GM12878 (cell line): Measurements from ENCODE around the gene SEPTIN11. TPM values are rescaled to one million over a fixed set of nuclear protein-coding genes. Genes with fewer than 3 reads are reported as not detected.
A peak's percentile ranks its signal among the peaks of the same experiment; 100 is the strongest.

Source experiments
- ATAC-seq: fragments of 200-7000 bp; cut with Tn5 transposase; 3 replicates; pipeline ENCODE4 v1.9.1; 2020; ENCODE audit warnings: mild to moderate bottlenecking, moderate library complexity
- BruUV-seq: library from RNA; stranded (reverse); fragments of 400-500 nt; replicated peaks from 2 replicates; lab custom pipeline; 2021; lab: Mats Ljungman, UMichigan
- CTCF ChIA-PET: fragments of 300-600 bp; sonication (Branson Sonifier 250); formaldehyde crosslinking; extraction: SDS; loops from one replicate; lab custom pipeline; 2021; ENCODE audit warnings: inconsistent platforms; lab: Yijun Ruan, JAX
- POLR2A ChIA-PET: fragments of 350-600 bp; formaldehyde crosslinking; extraction: SDS; loops from one replicate; lab custom pipeline; 2021; ENCODE audit warnings: inconsistent platforms; lab: Charles Lee
- RAD21 ChIA-PET: fragments of 300-600 bp; sonication (Branson Sonifier 250); formaldehyde crosslinking; loops from one replicate; lab custom pipeline; 2023; ENCODE audit warnings: antibody characterized with exemption; ENCODE audit not compliant: unreplicated experiment; lab: Charles Lee
- SMC1A ChIA-PET: fragments of 300-600 bp; sonication (Branson Sonifier 250); formaldehyde crosslinking; loops from one replicate; lab custom pipeline; 2023; ENCODE audit not compliant: unreplicated experiment, uncharacterized antibody; lab: Charles Lee
- DNase-seq: peaks from one replicate; pipeline ENCODE4 v3.0.0-alpha.2; 2011; ENCODE audit warnings: low read depth, low spot score
- FAIRE-seq: peaks from 3 replicates; lab custom pipeline; 2011; peaks lifted over from hg19 to GRCh38; lab: Jason Lieb, UNC
- H2AFZ ChIP-seq: 2 replicates; pipeline ENCODE4 v1.6.0; 2011; ENCODE audit warnings: low read depth, low read length, control low read depth; ENCODE audit not compliant: control insufficient read depth
- H3K27ac ChIP-seq: 2 replicates; pipeline ENCODE4 v1.5.1; 2011; ENCODE audit warnings: control low read depth; ENCODE audit not compliant: control insufficient read depth, insufficient read depth
- H3K27me3 ChIP-seq, 2 experiments: replicated peaks in 1 of 2; 2 replicates each; pipeline versions ENCODE4 v1.6.0 to v1.6.1; 2011; ENCODE audit warnings: low read length in 1 of 2; ENCODE audit not compliant: control insufficient read depth in 2 of 2, insufficient read depth in 2 of 2
- H3K36me3 ChIP-seq, 2 experiments: 2 replicates each; pipeline ENCODE4 v1.5.1; 2011; ENCODE audit warnings: low read length in 1 of 2; ENCODE audit not compliant: control insufficient read depth in 2 of 2, insufficient read depth in 2 of 2
- H3K4me1 ChIP-seq: 2 replicates; pipeline ENCODE4 v1.6.1; 2011; ENCODE audit warnings: mild to moderate bottlenecking, low read length, moderate library complexity, mixed read lengths; ENCODE audit not compliant: control insufficient read depth, insufficient read depth
- H3K4me2 ChIP-seq: 2 replicates; pipeline ENCODE4 v1.6.0; 2011; ENCODE audit warnings: control low read depth; ENCODE audit not compliant: control insufficient read depth, insufficient read depth
- H3K4me3 ChIP-seq: fragments of 200-600 bp; sonication (generic); 2 replicates; pipeline ENCODE4 v1.5.1; 2016
- H3K79me2 ChIP-seq: 2 replicates; pipeline ENCODE4 v1.6.0; 2011; ENCODE audit warnings: low read length; ENCODE audit not compliant: control insufficient read depth, insufficient read depth
- H3K9ac ChIP-seq: 2 replicates; pipeline ENCODE4 v1.8.0; 2011; ENCODE audit warnings: low read length, control low read depth, mixed read lengths; ENCODE audit not compliant: control insufficient read depth, insufficient read depth
- H3K9me3 ChIP-seq: replicated peaks from 3 replicates; pipeline ENCODE4 v1.5.1; 2011; ENCODE audit warnings: mild to moderate bottlenecking, low read length; ENCODE audit not compliant: control insufficient read depth, insufficient read depth
- H4K20me1 ChIP-seq: 2 replicates; pipeline ENCODE4 v1.6.0; 2011; ENCODE audit not compliant: control insufficient read depth, insufficient read depth
- CBFB ChIP-seq: IDR thresholded peaks from 2 replicates; pipeline ENCODE4 v1.6.1; 2016; ENCODE audit warnings: antibody characterized with exemption, low read depth
- CHD2 ChIP-seq: IDR thresholded peaks from 2 replicates; pipeline ENCODE4 v1.6.1; 2011; ENCODE audit warnings: low read depth, low read length, improper control_type of control experiment, borderline replicate concordance
- CREB1 ChIP-seq: IDR thresholded peaks from 2 replicates; pipeline ENCODE4 v1.6.1; 2012; ENCODE audit warnings: low read depth, mild to moderate bottlenecking, inconsistent platforms
- ETV6 ChIP-seq, 2 experiments: fragments of 450-650 bp in 1 of 2; IDR thresholded peaks in 1 of 2; conservative IDR thresholded peaks in 1 of 2; 2 replicates each; pipeline ENCODE4 v1.6.1; 2014; ENCODE audit warnings: antibody characterized with exemption in 1 of 2, borderline replicate concordance in 1 of 2, low read depth in 1 of 2, mild to moderate bottlenecking in 1 of 2, moderate library complexity in 1 of 2
- PAX8 ChIP-seq: fragments of 450-650 bp; IDR thresholded peaks from 2 replicates; pipeline ENCODE4 v1.6.1; 2017; ENCODE audit warnings: mild to moderate bottlenecking, moderate library complexity
- RUNX3 ChIP-seq: IDR thresholded peaks from 2 replicates; pipeline ENCODE4 v1.6.1; 2012; ENCODE audit warnings: low read length, inconsistent platforms
- SMAD5 ChIP-seq: IDR thresholded peaks from 2 replicates; pipeline ENCODE4 v1.6.1; 2016; ENCODE audit warnings: antibody characterized with exemption, low read depth
- SP1 ChIP-seq: IDR thresholded peaks from one replicate; pipeline ENCODE4 v1.6.1; 2011; ENCODE audit warnings: low read depth, low read length
- ZBED1 ChIP-seq: IDR thresholded peaks from 2 replicates; pipeline ENCODE4 v1.6.1; 2016; ENCODE audit warnings: borderline replicate concordance
- ZNF207 ChIP-seq: fragments of 450-650 bp; IDR thresholded peaks from 2 replicates; pipeline ENCODE4 v1.6.1; 2014; ENCODE audit warnings: antibody characterized with exemption, mild to moderate bottlenecking, borderline replicate concordance
- ZSCAN29 ChIP-seq: fragments of 450-650 bp; IDR thresholded peaks from 2 replicates; pipeline ENCODE4 v1.6.1; 2017; ENCODE audit warnings: mild to moderate bottlenecking, moderate library complexity
- WGBS: methylation state at CpG from one replicate; pipeline ENCODE4 v1.1.6; 2016; ENCODE audit warnings: low lambda C conversion rate; ENCODE audit not compliant: insufficient replicate concordance, insufficient coverage; ENCODE audit errors: missing lambda C conversion rate; 5-methylcytosine and 5-hydroxymethylcytosine counted together
- in situ Hi-C: fragments of 300-500 bp; cut with MboI; formaldehyde crosslinking; loops from 9 replicates; pipeline ENCODE4 v1.14.3; 2018; ENCODE audit warnings: mixed read lengths
- intact Hi-C: fragments of 100-400 bp; cut with micrococcal nuclease; formaldehyde crosslinking; loops from one replicate; pipeline ENCODE4 v1.14.2; 2022; ENCODE audit not compliant: unreplicated experiment
- polyA plus RNA-seq, 11 experiments: library from polyadenylated mRNA; depleted of rRNA in 4 of 11; unstranded in 6 of 11; stranded (reverse) in 5 of 11; fragments of >200 nt; fragmentation: Nextera tagmentation in 4 of 11; fragmentation: Illumina TruSeq in 1 of 11; extraction: Ambion mirVana in 4 of 11; extraction: Trizol in 1 of 11; gene quantifications; 1 replicate in 1 of 11; 2 replicates in 10 of 11; pipeline versions ENCODE4 v1.2.1 to v1.2.3, GENCODE V29; 2011 to 2016; ENCODE audit warnings: inconsistent platforms in 2 of 11, missing spikeins in 2 of 11, low read depth in 1 of 11
- total RNA-seq, 4 experiments: library from RNA; depleted of rRNA in 3 of 4; stranded (reverse); fragments of >200 nt in 3 of 4; fragmentation: Illumina TruSeq in 1 of 4; extraction: Trizol in 1 of 4; gene quantifications; 2 replicates each; pipeline versions ENCODE4 v1.2.1 to v1.2.3, GENCODE V29; 2013 to 2021
- TF ChIP-seq, protein P1 (sequence below): IDR thresholded peaks from 2 replicates; pipeline ENCODE4 v1.6.1; 2011; ENCODE audit warnings: low read depth, low read length, improper control_type of control experiment, borderline replicate concordance
- TF ChIP-seq, protein P2 (sequence below): fragments of 450-650 bp; IDR thresholded peaks from 2 replicates; pipeline ENCODE4 v1.6.1; 2017; ENCODE audit warnings: mild to moderate bottlenecking, moderate library complexity
- TF ChIP-seq, protein P3 (sequence below): IDR thresholded peaks from 2 replicates; pipeline ENCODE4 v1.6.1; 2011; ENCODE audit warnings: borderline replicate concordance, low read depth, mild to moderate bottlenecking, moderate library complexity, low read length; ENCODE audit not compliant: insufficient read depth, poor library complexity, severe bottlenecking
- TF ChIP-seq, protein P4 (sequence below): fragments of 450-650 bp; formaldehyde crosslinking; IDR thresholded peaks from 2 replicates; pipeline ENCODE4 v1.4.0; 2022; ENCODE audit warnings: mild to moderate bottlenecking, moderate library complexity

The SEPTIN11 gene
- total and polyA plus RNA-seq, 10 of the 15 experiments (the other 5 are each of a cell fraction or from before 2014, with no cell fraction given): 24.7 to 160 (median 91.3) TPM

DNA sequence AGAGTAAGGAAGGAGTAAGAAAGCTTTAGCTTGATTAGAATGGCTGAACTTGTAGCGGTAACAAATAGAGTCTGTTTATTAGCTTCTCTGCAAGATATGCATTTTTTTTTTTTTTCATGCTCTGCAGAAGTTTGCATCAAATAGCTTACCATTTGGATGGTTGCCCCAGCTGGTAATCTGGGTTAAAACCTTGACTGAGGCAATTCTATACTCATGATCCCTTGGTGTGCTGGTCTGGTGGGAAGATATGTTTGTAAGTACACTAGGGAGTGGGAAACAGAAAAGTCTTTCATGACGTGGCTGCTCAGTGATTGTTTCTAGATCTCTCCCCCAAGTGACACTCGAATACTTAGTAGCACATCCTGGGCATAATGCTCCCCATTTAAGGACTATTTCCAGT, 32.1 kb downstream of the SEPTIN11 start:
- Histone ChIP-seq H3K27ac (peak overlapping the region; percentile 56), H2AFZ (no peak overlapping the region), H3K36me3 (peaks cover 2 to 3% of the 10 kb centered on the region in 2 experiments; a peak in 1 of 4 replicates), H3K4me2 (peak overlapping the region; percentile 18; the same call in 1 of the 2 replicates), H3K9me3 (no peaks in the 10 kb centered on the region), H3K4me1 (peaks cover 32% of the 10 kb centered on the region), H4K20me1 (no peaks in the 10 kb centered on the region), H3K79me2 (peaks cover 86% of the 10 kb centered on the region), H3K9ac (no peak overlapping the region), H3K4me3 (no peak overlapping the region), H3K27me3 (no peaks in the 10 kb centered on the region)
- WGBS: 73% methylated on average over 3 of the region's 3 CpGs
- ATAC-seq: no peak
- BruUV-seq: no TSS peak
- FAIRE-seq: no peak
- RAD21 ChIA-PET: interaction anchor here (1.0 to 3.4 kb wide), 4 partner anchors 10 to 550 kb away, joined by 3 to 20 read pairs (median 4); partner anchors contain the start of gene SEPTIN11
- DNase-seq: no peak
- POLR2A ChIA-PET: interaction anchor here (0.6 to 4.2 kb wide), 2 partner anchors 10 to 13 kb away, joined by 4 to 23 read pairs; no protein-coding TSS in a partner anchor
- SMC1A ChIA-PET: interaction anchor here (0.6 to 4.9 kb wide), 9 partner anchors 10 to 120 kb away, joined by 3 to 58 read pairs (median 5); no protein-coding TSS in a partner anchor
- in situ Hi-C loops: no loop called here
- intact Hi-C loops: no loop called here
- CTCF ChIA-PET: interaction anchor here (0.6 to 4.0 kb wide), 6 partner anchors 9 to 63 kb away, joined by 3 to 22 read pairs (median 7); no protein-coding TSS in a partner anchor
- TF ChIP-seq, protein P1, sequence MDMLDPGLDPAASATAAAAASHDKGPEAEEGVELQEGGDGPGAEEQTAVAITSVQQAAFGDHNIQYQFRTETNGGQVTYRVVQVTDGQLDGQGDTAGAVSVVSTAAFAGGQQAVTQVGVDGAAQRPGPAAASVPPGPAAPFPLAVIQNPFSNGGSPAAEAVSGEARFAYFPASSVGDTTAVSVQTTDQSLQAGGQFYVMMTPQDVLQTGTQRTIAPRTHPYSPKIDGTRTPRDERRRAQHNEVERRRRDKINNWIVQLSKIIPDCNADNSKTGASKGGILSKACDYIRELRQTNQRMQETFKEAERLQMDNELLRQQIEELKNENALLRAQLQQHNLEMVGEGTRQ: no peak
- TF ChIP-seq, protein P2, sequence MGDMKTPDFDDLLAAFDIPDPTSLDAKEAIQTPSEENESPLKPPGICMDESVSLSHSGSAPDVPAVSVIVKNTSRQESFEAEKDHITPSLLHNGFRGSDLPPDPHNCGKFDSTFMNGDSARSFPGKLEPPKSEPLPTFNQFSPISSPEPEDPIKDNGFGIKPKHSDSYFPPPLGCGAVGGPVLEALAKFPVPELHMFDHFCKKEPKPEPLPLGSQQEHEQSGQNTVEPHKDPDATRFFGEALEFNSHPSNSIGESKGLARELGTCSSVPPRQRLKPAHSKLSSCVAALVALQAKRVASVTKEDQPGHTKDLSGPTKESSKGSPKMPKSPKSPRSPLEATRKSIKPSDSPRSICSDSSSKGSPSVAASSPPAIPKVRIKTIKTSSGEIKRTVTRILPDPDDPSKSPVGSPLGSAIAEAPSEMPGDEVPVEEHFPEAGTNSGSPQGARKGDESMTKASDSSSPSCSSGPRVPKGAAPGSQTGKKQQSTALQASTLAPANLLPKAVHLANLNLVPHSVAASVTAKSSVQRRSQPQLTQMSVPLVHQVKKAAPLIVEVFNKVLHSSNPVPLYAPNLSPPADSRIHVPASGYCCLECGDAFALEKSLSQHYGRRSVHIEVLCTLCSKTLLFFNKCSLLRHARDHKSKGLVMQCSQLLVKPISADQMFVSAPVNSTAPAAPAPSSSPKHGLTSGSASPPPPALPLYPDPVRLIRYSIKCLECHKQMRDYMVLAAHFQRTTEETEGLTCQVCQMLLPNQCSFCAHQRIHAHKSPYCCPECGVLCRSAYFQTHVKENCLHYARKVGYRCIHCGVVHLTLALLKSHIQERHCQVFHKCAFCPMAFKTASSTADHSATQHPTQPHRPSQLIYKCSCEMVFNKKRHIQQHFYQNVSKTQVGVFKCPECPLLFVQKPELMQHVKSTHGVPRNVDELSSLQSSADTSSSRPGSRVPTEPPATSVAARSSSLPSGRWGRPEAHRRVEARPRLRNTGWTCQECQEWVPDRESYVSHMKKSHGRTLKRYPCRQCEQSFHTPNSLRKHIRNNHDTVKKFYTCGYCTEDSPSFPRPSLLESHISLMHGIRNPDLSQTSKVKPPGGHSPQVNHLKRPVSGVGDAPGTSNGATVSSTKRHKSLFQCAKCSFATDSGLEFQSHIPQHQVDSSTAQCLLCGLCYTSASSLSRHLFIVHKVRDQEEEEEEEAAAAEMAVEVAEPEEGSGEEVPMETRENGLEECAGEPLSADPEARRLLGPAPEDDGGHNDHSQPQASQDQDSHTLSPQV: no peak
- TF ChIP-seq ZBED1: no peak
- TF ChIP-seq, protein P3, sequence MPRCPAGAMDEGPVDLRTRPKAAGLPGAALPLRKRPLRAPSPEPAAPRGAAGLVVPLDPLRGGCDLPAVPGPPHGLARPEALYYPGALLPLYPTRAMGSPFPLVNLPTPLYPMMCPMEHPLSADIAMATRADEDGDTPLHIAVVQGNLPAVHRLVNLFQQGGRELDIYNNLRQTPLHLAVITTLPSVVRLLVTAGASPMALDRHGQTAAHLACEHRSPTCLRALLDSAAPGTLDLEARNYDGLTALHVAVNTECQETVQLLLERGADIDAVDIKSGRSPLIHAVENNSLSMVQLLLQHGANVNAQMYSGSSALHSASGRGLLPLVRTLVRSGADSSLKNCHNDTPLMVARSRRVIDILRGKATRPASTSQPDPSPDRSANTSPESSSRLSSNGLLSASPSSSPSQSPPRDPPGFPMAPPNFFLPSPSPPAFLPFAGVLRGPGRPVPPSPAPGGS: no peak
- no peak for TF ChIP-seq ZNF207
- no peak for TF ChIP-seq ETV6 (conservative IDR thresholded peaks at IDR 0.05 in 1 of 2, IDR thresholded peaks at IDR 0.05 in 1 of 2; ENCODE audit: borderline replicate concordance in 1 of 2, low read depth in 1 of 2)
- no peak for TF ChIP-seq PAX8
- TF ChIP-seq CHD2: no peak
- TF ChIP-seq ZSCAN29: no peak
- TF ChIP-seq, protein P4, sequence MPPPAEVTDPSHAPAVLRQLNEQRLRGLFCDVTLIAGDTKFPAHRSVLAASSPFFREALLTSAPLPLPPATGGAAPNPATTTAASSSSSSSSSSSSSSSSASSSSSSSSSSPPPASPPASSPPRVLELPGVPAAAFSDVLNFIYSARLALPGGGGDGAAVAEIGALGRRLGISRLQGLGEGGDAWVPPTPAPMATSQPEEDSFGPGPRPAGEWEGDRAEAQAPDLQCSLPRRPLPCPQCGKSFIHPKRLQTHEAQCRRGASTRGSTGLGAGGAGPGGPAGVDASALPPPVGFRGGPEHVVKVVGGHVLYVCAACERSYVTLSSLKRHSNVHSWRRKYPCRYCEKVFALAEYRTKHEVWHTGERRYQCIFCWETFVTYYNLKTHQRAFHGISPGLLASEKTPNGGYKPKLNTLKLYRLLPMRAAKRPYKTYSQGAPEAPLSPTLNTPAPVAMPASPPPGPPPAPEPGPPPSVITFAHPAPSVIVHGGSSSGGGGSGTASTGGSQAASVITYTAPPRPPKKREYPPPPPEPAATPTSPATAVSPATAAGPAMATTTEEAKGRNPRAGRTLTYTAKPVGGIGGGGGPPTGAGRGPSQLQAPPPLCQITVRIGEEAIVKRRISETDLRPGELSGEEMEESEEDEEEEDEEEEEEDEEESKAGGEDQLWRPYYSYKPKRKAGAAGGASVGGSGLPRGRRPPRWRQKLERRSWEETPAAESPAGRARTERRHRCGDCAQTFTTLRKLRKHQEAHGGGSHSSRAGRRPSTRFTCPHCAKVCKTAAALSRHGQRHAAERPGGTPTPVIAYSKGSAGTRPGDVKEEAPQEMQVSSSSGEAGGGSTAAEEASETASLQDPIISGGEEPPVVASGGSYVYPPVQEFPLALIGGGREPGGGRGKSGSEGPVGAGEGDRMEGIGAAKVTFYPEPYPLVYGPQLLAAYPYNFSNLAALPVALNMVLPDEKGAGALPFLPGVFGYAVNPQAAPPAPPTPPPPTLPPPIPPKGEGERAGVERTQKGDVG (CRISPR knock-in tag): no peak
- no peak for TF ChIP-seq CREB1
- TF ChIP-seq CBFB: no peak
- TF ChIP-seq SMAD5: no peak
- TF ChIP-seq SP1: no peak
- TF ChIP-seq RUNX3: no peak
